T-cell (primary cell): Measurements from ENCODE around the gene CASTOR1. TPM values are rescaled to one million over a fixed set of nuclear protein-coding genes. Genes with fewer than 3 reads are reported as not detected.

Source experiments
- ATAC-seq, 4 experiments: fragments of 200-7000 bp in 3 of 4; fragments of 150-1000 bp in 1 of 4; cut with Tn5 transposase; replicated peaks in 1 of 4; 1 replicate in 3 of 4; 2 replicates in 1 of 4; pipeline ENCODE4 v1.10.0; 2021; ENCODE audit warnings: moderate library complexity in 3 of 4, mild to moderate bottlenecking in 2 of 4, moderate number of reproducible peaks in 1 of 4
- CTCF ChIA-PET, 2 donors: fragments of 300-600 bp; sonication (Branson Sonifier 250); formaldehyde crosslinking; loops; one replicate each; lab custom pipeline; 2022; ENCODE audit warnings: antibody characterized with exemption in 2 of 2; lab: Charles Lee
- POLR2A ChIA-PET, 2 donors: fragments of 300-600 bp; sonication (Branson Sonifier 250); formaldehyde crosslinking; loops; one replicate each; lab custom pipeline; 2022; ENCODE audit warnings: antibody characterized with exemption in 2 of 2; lab: Charles Lee
- DNase-seq, 35 experiments: peaks; one replicate each; pipeline versions ENCODE4 v3.0.0 to v3.0.0-alpha.2; 2013 to 2023
- H3K27ac ChIP-seq: one replicate; pipeline ENCODE4 v1.5.1; 2013; ENCODE audit warnings: low read length
- H3K27me3 ChIP-seq, 2 experiments: replicated peaks in 1 of 2; 1 replicate in 1 of 2; 2 replicates in 1 of 2; pipeline versions ENCODE4 v1.6.1 to v1.7.0; 2013; ENCODE audit warnings: low read length in 1 of 2, mixed read lengths in 1 of 2; ENCODE audit not compliant: control insufficient read depth in 2 of 2, insufficient read depth in 2 of 2; ENCODE audit errors: extremely low read depth in 1 of 2
- H3K36me3 ChIP-seq, 2 donors: 1 replicate in 1 of 2; 2 replicates in 1 of 2; pipeline versions ENCODE4 v1.6.1 to v1.7.0; 2013; ENCODE audit warnings: low read length in 1 of 2; ENCODE audit not compliant: control insufficient read depth in 2 of 2, insufficient read depth in 1 of 2; ENCODE audit errors: extremely low read depth in 1 of 2
- H3K4me1 ChIP-seq, 2 experiments: 1 replicate in 1 of 2; 2 replicates in 1 of 2; pipeline versions ENCODE4 v1.6.1 to v1.7.0; 2013; ENCODE audit warnings: low read length in 2 of 2, mixed read lengths in 1 of 2; ENCODE audit not compliant: insufficient read depth in 2 of 2, control insufficient read depth in 1 of 2; ENCODE audit errors: extremely low read depth in 1 of 2
- H3K4me3 ChIP-seq, 2 donors: 1 replicate in 1 of 2; 2 replicates in 1 of 2; pipeline versions ENCODE4 v1.5.1 to v1.7.0; 2013; ENCODE audit warnings: mild to moderate bottlenecking in 2 of 2, low read length in 1 of 2, moderate library complexity in 1 of 2; ENCODE audit not compliant: control insufficient read depth in 1 of 2; ENCODE audit errors: extremely low read depth in 1 of 2
- H3K9me3 ChIP-seq: 2 replicates; pipeline ENCODE4 v1.7.0; 2013
- H3K27ac Mint-ChIP-seq, 2 donors: one replicate each; pipeline ENCODE4 v1.8.0; 2020 to 2021; ENCODE audit warnings: mild to moderate bottlenecking in 2 of 2, mixed read lengths in 2 of 2
- H3K27me3 Mint-ChIP-seq, 2 donors: one replicate each; pipeline ENCODE4 v1.8.0; 2021 to 2022; ENCODE audit warnings: mixed read lengths in 2 of 2
- H3K36me3 Mint-ChIP-seq: one replicate; pipeline ENCODE4 v1.8.0; 2021; ENCODE audit warnings: mixed read lengths
- H3K4me1 Mint-ChIP-seq, 3 donors: one replicate each; pipeline ENCODE4 v1.8.0; 2020 to 2022; ENCODE audit warnings: mixed read lengths in 3 of 3, mild to moderate bottlenecking in 1 of 3
- H3K4me3 Mint-ChIP-seq, 3 donors: one replicate each; pipeline ENCODE4 v1.8.0; 2020 to 2022; ENCODE audit warnings: mild to moderate bottlenecking in 3 of 3, mixed read lengths in 3 of 3, moderate library complexity in 3 of 3
- H3K9me3 Mint-ChIP-seq, 3 donors: one replicate each; pipeline ENCODE4 v1.8.0; 2020 to 2022; ENCODE audit warnings: mixed read lengths in 3 of 3
- WGBS: methylation state at CpG from one replicate; pipeline ENCODE4 v1.1.5; 2013; ENCODE audit warnings: missing lambda C conversion rate; ENCODE audit not compliant: insufficient coverage; 5-methylcytosine and 5-hydroxymethylcytosine counted together
- total RNA-seq, 35 experiments: library from RNA in 6 of 35; stranded (reverse) in 6 of 35; fragments of 120-200 nt in 1 of 35; gene quantifications; one replicate each; pipeline versions ENCODE4 v1.2.1 to v1.2.4 and lab custom pipeline; 2013 to 2026

CASTOR1 gene
- total RNA-seq, 5 donors from 2014 or later (not counting 1 experiment from before 2014, with no cell fraction given) = 12.8 to 21.9 (median 16.1) TPM

GRCh38 chr22:30314915-30315314 is 25.6 kb upstream of the CASTOR1 start:
- ChIA-PET CTCF (interaction anchor here in 1 of 2 donors (1.0 to 2.3 kb wide), 2 partner anchors 26 to 35 kb away, joined by 3 to 15 read pairs; partner anchors contain the start of gene CASTOR1), POLR2A (interaction anchor here in 1 of 2 donors (1.3 kb wide), 1 partner anchor 9 kb away, joined by 5 read pairs; no protein-coding TSS in a partner anchor)
- Histone ChIP-seq H3K27ac (peak overlapping the region; percentile 52), H3K4me3 (no peak overlapping the region), H3K4me1 (peaks cover 76 to 99% of the 10 kb centered on the region in 2 experiments), H3K27me3 (no peaks in the 10 kb centered on the region), H3K9me3 (no peaks in the 10 kb centered on the region), H3K36me3 (peaks cover 4 to 27% of the 10 kb centered on the region in 2 donors)
- H3K4me1 Mint-ChIP-seq = peaks cover 97 to 98% (median 98%) of the 10 kb centered on the region in 3 donors
- ATAC-seq (peak in 3 of 4 experiments; percentile 46 to 70 (median 49)), DNase-seq (peak in 10 of 35 experiments; percentile 17 to 70 (median 32))
- H3K27me3 Mint-ChIP-seq = no peaks in the 10 kb centered on the region
- peak overlapping the region; percentile 91 for H3K27ac Mint-ChIP-seq
- no peaks in the 10 kb centered on the region for H3K9me3 Mint-ChIP-seq
- H3K4me3 Mint-ChIP-seq = peak overlapping the region in 2 of 3 donors; percentile 29 to 73
- peaks cover 35% of the 10 kb centered on the region for H3K36me3 Mint-ChIP-seq
- WGBS = 14% methylated on average over 1 of the region's 8 CpGs

- CTCF ChIA-PET = interaction anchor here in 1 of 2 donors (0.5 to 2.3 kb wide), 5 partner anchors 13 to 321 kb away, joined by 3 to 15 read pairs (median 6); partner anchors contain the start of genes CASTOR1 and TBC1D10A
- no peak overlapping the region for H3K4me3 ChIP-seq
- POLR2A ChIA-PET = interaction anchor here in 1 of 2 donors (0.6 to 1.3 kb wide), 3 partner anchors 10 to 264 kb away, joined by 5 read pairs; no protein-coding TSS in a partner anchor
- H3K9me3 Mint-ChIP-seq = no peaks in the 10 kb centered on the region
- H3K9me3 ChIP-seq = no peaks in the 10 kb centered on the region
- no peak for DNase-seq
- peaks cover 0 to 19% of the 10 kb centered on the region in 2 donors for H3K36me3 ChIP-seq
- H3K4me3 Mint-ChIP-seq = peak overlapping the region in 2 of 3 donors; percentile 15 to 73
- ATAC-seq = no peak
- H3K27me3 ChIP-seq = no peaks in the 10 kb centered on the region
- H3K27ac Mint-ChIP-seq = peak overlapping the region; percentile 91
- peaks cover 97 to 98% (median 98%) of the 10 kb centered on the region in 3 donors for H3K4me1 Mint-ChIP-seq
- H3K4me1 ChIP-seq = peaks cover 76 to 99% of the 10 kb centered on the region in 2 experiments
- H3K27me3 Mint-ChIP-seq = no peaks in the 10 kb centered on the region
- WGBS = 88% methylated on average over 2 of the region's 8 CpGs
- H3K36me3 Mint-ChIP-seq = peaks cover 24% of the 10 kb centered on the region
- peak overlapping the region; percentile 52 for H3K27ac ChIP-seq
These were observed 24.4 kb upstream of the CASTOR1 start for GRCh38 chr22:30313527-30314363.

- Histone ChIP-seq H3K9me3 (no peaks in the 10 kb centered on the region), H3K27ac (peak overlapping the region; percentile 86), H3K27me3 (no peaks in the 10 kb centered on the region), H3K4me1 (peaks cover 88 to 99% of the 10 kb centered on the region in 2 experiments), H3K36me3 (peaks cover 0 to 10% of the 10 kb centered on the region in 2 donors), H3K4me3 (peak overlapping the region in 1 of 2 donors; percentile 10)
- DNase-seq (no peak), ATAC-seq (no peak)
- peaks cover 96 to 98% (median 97%) of the 10 kb centered on the region in 3 donors for H3K4me1 Mint-ChIP-seq
- peak overlapping the region; percentile 98 to 99 for H3K27ac Mint-ChIP-seq
- no peaks in the 10 kb centered on the region for H3K27me3 Mint-ChIP-seq
- ChIA-PET POLR2A (no interaction called here), CTCF (no interaction called here)
- peaks cover 15% of the 10 kb centered on the region for H3K36me3 Mint-ChIP-seq
- peak overlapping the region in 2 of 3 donors; percentile 10 to 73 for H3K4me3 Mint-ChIP-seq
- no peaks in the 10 kb centered on the region for H3K9me3 Mint-ChIP-seq
- 92% methylated on average over 4 of the region's 6 CpGs for WGBS
These were observed 22.7 kb upstream of the CASTOR1 start for GRCh38 chr22:30312053-30312452.

GRCh38 chr22:30310881-30311771 is 21.8 kb upstream of the CASTOR1 start:
- ATAC-seq (no peak), DNase-seq (no peak)
- H3K27me3 Mint-ChIP-seq = no peaks in the 10 kb centered on the region
- Histone ChIP-seq H3K4me1 (peaks cover 89 to 96% of the 10 kb centered on the region in 2 experiments), H3K9me3 (no peaks in the 10 kb centered on the region), H3K27ac (peak overlapping the region; percentile 86), H3K27me3 (no peaks in the 10 kb centered on the region), H3K4me3 (no peak overlapping the region), H3K36me3 (peaks cover 0 to 8% of the 10 kb centered on the region in 2 donors)
- H3K36me3 Mint-ChIP-seq = peaks cover 15% of the 10 kb centered on the region
- peaks cover 97 to 98% (median 97%) of the 10 kb centered on the region in 3 donors for H3K4me1 Mint-ChIP-seq
- peak overlapping the region; percentile 98 to 99 for H3K27ac Mint-ChIP-seq
- no CpG with 5 or more reads among the region's 8 CpGs for WGBS
- ChIA-PET POLR2A (interaction anchor here in 1 of 2 donors (1.0 to 1.5 kb wide), 2 partner anchors 13 to 15 kb away, joined by 3 read pairs; no protein-coding TSS in a partner anchor), CTCF (interaction anchor here in 1 of 2 donors (1.3 to 1.5 kb wide), 3 partner anchors 10 to 23 kb away, joined by 3 to 5 read pairs (median 4); partner anchors contain the start of gene TBC1D10A)
- peak overlapping the region; percentile 21 to 73 (median 36) for H3K4me3 Mint-ChIP-seq
- no peaks in the 10 kb centered on the region for H3K9me3 Mint-ChIP-seq

- peak overlapping the region; percentile 98 to 99 for H3K27ac Mint-ChIP-seq
- WGBS = 53% methylated on average over 2 of the region's 7 CpGs
- ATAC-seq (peak; percentile 35 to 51 (median 38)), DNase-seq (peak in 17 of 35 experiments; percentile 35 to 70 (median 47))
- H3K9me3 Mint-ChIP-seq = no peaks in the 10 kb centered on the region
- POLR2A ChIA-PET = interaction anchor here in 1 of 2 donors (1.0 to 1.5 kb wide), 3 partner anchors 14 to 17 kb away, joined by 3 read pairs; partner anchors contain the start of gene TBC1D10A
- Histone ChIP-seq H3K4me1 (peaks cover 89 to 96% of the 10 kb centered on the region in 2 experiments), H3K9me3 (no peaks in the 10 kb centered on the region), H3K27me3 (no peaks in the 10 kb centered on the region), H3K36me3 (peaks cover 0 to 2% of the 10 kb centered on the region in 2 donors), H3K4me3 (peak overlapping the region in 1 of 2 donors; percentile 29), H3K27ac (peak overlapping the region; percentile 86)
- peak overlapping the region; percentile 36 to 73 (median 61) for H3K4me3 Mint-ChIP-seq
- peaks cover 12% of the 10 kb centered on the region for H3K36me3 Mint-ChIP-seq
- CTCF ChIA-PET = interaction anchor here in 1 of 2 donors (0.6 to 1.5 kb wide), 5 partner anchors 9 to 22 kb away, joined by 3 to 5 read pairs (median 4); partner anchors contain the start of gene TBC1D10A
- no peaks in the 10 kb centered on the region for H3K27me3 Mint-ChIP-seq
- peaks cover 97 to 98% (median 97%) of the 10 kb centered on the region in 3 donors for H3K4me1 Mint-ChIP-seq
These were observed 20.8 kb upstream of the CASTOR1 start for GRCh38 chr22:30309951-30310741.
